GM12864 (cell line): ENCODE data around the gene FRMD4A.
"Not testable (repeated sequence)": the region's sequence is repeated elsewhere in the genome, so short reads cannot be mapped to it uniquely, and the experiment has no call there.

ENCODE experiments used
- DNase-seq: peaks from one replicate; pipeline ENCODE4 v3.0.0-alpha.2; 2011; ENCODE audit warnings: low read depth
- H3K4me3 ChIP-seq: 2 replicates; pipeline ENCODE4 v1.5.1; 2011; ENCODE audit warnings: mild to moderate bottlenecking, low read depth, low read length, control low read depth
- CTCF ChIP-seq: IDR thresholded peaks from 2 replicates; pipeline ENCODE4 v1.5.1; 2011; ENCODE audit warnings: low read depth, mild to moderate bottlenecking, moderate library complexity, low read length, control low read depth, inconsistent platforms; ENCODE audit errors: missing control alignments

FRMD4A gene

DNA sequence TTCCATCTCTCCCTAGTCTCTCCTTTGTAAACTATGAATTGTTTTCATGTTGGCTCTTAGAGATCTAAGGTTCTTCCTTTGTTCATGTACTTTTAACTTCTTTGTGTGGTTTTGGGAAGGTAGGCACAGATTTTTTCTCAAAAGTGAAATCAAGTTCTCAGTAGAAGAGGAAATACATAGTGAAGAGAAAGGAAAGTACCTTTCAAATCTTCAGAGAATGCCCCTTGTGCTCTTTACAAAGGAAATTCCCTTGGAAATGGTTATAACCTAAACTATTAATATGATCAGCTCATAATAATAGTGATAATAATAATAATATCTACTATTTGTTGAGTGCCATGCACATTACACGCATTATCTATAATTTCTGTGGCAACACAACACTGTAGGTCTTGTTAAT is 425.4 kb downstream of the FRMD4A start:
- TF ChIP-seq CTCF: no peak
- no peak for DNase-seq
- H3K4me3 ChIP-seq: no peak overlapping the region

- TF ChIP-seq CTCF: no peak
- no peak for DNase-seq
- H3K4me3 ChIP-seq: no peak overlapping the region
These were observed 426.7 kb downstream of the FRMD4A start for GRCh38 chr10:13904064-13904463.

- no peak for DNase-seq
- H3K4me3 ChIP-seq: no peak overlapping the region
- no peak for TF ChIP-seq CTCF
These were observed 427.7 kb downstream of the FRMD4A start for GRCh38 chr10:13902868-13903587.

- no peak for TF ChIP-seq CTCF
- no peak overlapping the region for H3K4me3 ChIP-seq
- no peak for DNase-seq
These were observed 430.8 kb downstream of the FRMD4A start for GRCh38 chr10:13899941-13900340.

DNA sequence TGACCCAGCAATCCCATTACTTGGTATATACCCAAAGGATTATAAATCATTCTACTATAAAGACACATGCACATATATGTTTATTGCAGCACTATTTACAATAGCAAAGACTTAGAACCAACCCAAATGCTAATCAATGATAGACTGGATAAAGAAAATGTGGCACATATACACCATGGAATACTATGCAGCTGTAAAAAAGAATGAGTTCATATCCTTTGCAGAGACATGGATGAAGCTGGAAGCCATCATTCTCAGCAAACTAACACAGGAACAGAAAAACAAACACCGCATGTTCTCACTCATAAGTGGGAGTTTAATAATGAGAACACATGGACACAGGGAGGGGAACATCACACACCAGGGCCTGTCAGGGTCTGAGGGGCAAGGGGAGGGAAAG is 434.6 kb downstream of the FRMD4A start:
- H3K4me3 ChIP-seq, DNase-seq: not testable (repeated sequence)

DNA sequence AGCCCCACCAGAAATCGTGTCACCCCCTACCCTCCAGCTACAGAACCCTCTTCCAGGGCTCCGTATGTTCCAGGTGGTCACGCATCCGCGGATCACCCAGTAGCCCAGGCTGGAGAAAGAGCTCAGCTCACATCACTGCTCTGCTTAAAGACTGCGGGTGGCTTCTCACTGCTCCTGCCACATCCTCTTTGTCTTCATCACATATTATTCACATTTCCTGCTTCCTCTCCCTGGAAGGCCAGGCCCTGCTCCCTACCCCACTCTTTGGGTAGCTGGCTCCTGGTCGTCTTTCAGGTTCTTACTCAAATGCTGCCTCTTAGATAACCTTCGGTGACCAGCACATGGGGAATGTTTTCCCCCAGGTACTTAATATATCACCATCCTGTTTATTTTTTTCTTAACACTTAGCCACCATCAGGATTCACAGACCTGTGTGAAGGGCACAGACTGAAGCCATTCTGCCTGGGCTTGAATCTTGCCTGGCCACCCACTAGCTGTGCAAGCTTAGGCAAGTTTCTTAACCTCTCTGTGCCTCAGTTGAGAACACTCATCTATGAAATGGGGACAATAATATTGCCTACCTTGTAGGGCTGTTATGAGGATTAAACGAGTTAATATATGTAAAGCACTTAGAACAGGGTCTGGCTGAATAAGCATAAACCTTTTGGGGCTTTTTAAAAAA is 436.2 kb downstream of the FRMD4A start:
- no peak overlapping the region for H3K4me3 ChIP-seq
- DNase-seq: no peak
- TF ChIP-seq CTCF: no peak

DNA sequence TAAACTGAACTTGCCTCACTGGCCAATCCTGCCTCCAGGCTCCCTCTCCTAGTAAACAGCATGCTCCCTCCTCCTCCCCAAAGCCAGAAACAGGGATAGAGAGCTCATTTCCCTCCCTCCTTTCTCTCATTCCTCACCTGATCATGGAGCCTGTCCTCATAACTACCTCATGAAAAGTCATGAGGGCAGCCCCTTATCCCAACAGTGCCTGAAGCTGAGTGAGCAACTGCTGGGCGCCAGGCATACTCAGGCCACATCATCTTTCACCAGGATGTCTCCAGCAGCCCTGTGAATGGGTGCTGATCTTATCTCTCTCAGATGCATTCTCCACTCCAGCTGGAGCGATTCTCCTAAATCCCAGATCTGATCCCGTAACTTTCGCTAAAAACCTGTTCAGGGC is 436.8 kb downstream of the FRMD4A start:
- TF ChIP-seq CTCF: no peak
- DNase-seq: no peak
- no peak overlapping the region for H3K4me3 ChIP-seq
